Measurements from ENCODE around the gene KDM4C.
"Not testable (repeated sequence)": the region's sequence is repeated elsewhere in the genome, so short reads cannot be mapped to it uniquely, and the experiment has no call there.

Gene KDM4C

GRCh38 chr9:7171396-7172153 is 413.8 kb downstream of the KDM4C start:
- DNase-seq (ENCODE audit: low spot score), result no peak

GRCh38 chr9:7172154-7173115 is 414.7 kb downstream of the KDM4C start:
- DNase-seq (ENCODE audit: low spot score), result no peak

GRCh38 chr9:7173139-7173538 is 415.4 kb downstream of the KDM4C start:
- DNase-seq (ENCODE audit: low spot score), result no peak

- no peak for DNase-seq (ENCODE audit: low spot score)
Observed at GRCh38 chr9:7174301-7174700, 416.5 kb downstream of the KDM4C start.

GRCh38 chr9:7174884-7175283 is 417.1 kb downstream of the KDM4C start:
- no peak for DNase-seq (ENCODE audit: low spot score)

- no peak for DNase-seq (ENCODE audit: low spot score)
Observed at GRCh38 chr9:7176561-7176960, 418.8 kb downstream of the KDM4C start.

- no peak for DNase-seq (ENCODE audit: low spot score)
Observed at GRCh38 chr9:7177383-7177782, 419.6 kb downstream of the KDM4C start.

GRCh38 chr9:7178729-7179128 is 421.0 kb downstream of the KDM4C start:
- DNase-seq (ENCODE audit: low spot score), result no peak

GRCh38 chr9:7180247-7180646 is 422.5 kb downstream of the KDM4C start:
- no peak for DNase-seq (ENCODE audit: low spot score)

- not testable (repeated sequence) for DNase-seq (ENCODE audit: low spot score)
Observed at GRCh38 chr9:7183139-7183538, 425.4 kb downstream of the KDM4C start.

GRCh38 chr9:7185612-7186011 is 427.8 kb downstream of the KDM4C start:
- DNase-seq (ENCODE audit: low spot score), result peak; percentile 66

GRCh38 chr9:7186175-7186574 is 428.4 kb downstream of the KDM4C start:
- DNase-seq (ENCODE audit: low spot score), result no peak

GRCh38 chr9:7192266-7192665 is 434.5 kb downstream of the KDM4C start:
- no peak for DNase-seq (ENCODE audit: low spot score)

- DNase-seq (ENCODE audit: low spot score), result no peak
Observed at GRCh38 chr9:7195526-7195925, 437.8 kb downstream of the KDM4C start.

GRCh38 chr9:7196467-7196866 is 438.7 kb downstream of the KDM4C start:
- no peak for DNase-seq (ENCODE audit: low spot score)

GRCh38 chr9:7201196-7201595 is 443.4 kb downstream of the KDM4C start:
- no peak for DNase-seq (ENCODE audit: low spot score)

- no peak for DNase-seq (ENCODE audit: low spot score)
Observed at GRCh38 chr9:7205806-7206205, 448.0 kb downstream of the KDM4C start.

GRCh38 chr9:7206221-7206758 is 448.5 kb downstream of the KDM4C start:
- DNase-seq (ENCODE audit: low spot score), result no peak

GRCh38 chr9:7209016-7209715 is 451.4 kb downstream of the KDM4C start:
- no peak for DNase-seq (ENCODE audit: low spot score)

- no peak for DNase-seq (ENCODE audit: low spot score)
Observed at GRCh38 chr9:7209990-7210389, 452.2 kb downstream of the KDM4C start.

GRCh38 chr9:7210854-7211637 is 453.3 kb downstream of the KDM4C start:
- DNase-seq (ENCODE audit: low spot score), result no peak

All from kidney capillary endothelial cell (primary cell).